Activated CD4-positive, CD25-positive, alpha-beta regulatory T cell (primary cell): ENCODE measurements around the gene MRGPRX4.

Experiments used
- DNase-seq, 4 experiments: peaks; one replicate each; lab custom pipeline; 2025; lab: John Stamatoyannopoulos, UW

MRGPRX4 gene

GRCh38 chr11:18221274-18221876 lies 48.7 kb downstream of the MRGPRX4 start:
- no peak for DNase-seq

- DNase-seq = no peak
Measured at GRCh38 chr11:18222814-18223421, 50.3 kb downstream of the MRGPRX4 start.
